AG09309 (cell line): Measurements from ENCODE around the gene TACC2.
"Not testable (repeated sequence)": the region's sequence is repeated elsewhere in the genome, so short reads cannot be mapped to it uniquely, and the experiment has no call there.

Source experiments
- DNase-seq: peaks from one replicate; pipeline ENCODE4 v3.0.0-alpha.2; 2010; ENCODE audit warnings: low read depth
- H3K4me3 ChIP-seq: 2 replicates; pipeline ENCODE4 v1.5.1; 2011; ENCODE audit warnings: mild to moderate bottlenecking, low read depth, low read length, moderate library complexity; ENCODE audit not compliant: control insufficient read depth
- TF ChIP-seq, protein P1 (sequence below): IDR thresholded peaks from 2 replicates; pipeline ENCODE4 v1.5.1; 2011; ENCODE audit warnings: mild to moderate bottlenecking, low read depth, low read length, inconsistent platforms; ENCODE audit not compliant: insufficient read depth, control insufficient read depth; ENCODE audit errors: missing control alignments

TACC2 gene

DNA sequence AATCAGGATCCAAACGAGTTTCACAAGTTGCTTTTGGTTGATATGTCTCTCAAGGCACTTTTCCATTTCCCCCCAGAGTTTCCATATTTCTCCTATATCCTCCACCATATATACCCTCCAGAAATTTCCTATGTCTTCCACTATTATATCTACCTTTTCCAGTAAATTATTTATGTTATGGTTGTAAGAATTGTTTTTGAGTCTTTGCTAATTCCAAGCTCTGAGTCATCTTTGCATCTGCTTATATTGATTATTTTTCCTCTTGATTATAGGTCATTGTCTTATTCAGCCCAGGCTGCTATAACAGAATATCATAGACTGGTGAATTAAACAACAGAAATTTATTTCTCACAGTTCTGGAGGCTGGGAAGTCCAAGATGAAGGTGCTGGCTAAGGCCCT is 12.7 kb downstream of the TACC2 start:
- TF ChIP-seq, protein P1, sequence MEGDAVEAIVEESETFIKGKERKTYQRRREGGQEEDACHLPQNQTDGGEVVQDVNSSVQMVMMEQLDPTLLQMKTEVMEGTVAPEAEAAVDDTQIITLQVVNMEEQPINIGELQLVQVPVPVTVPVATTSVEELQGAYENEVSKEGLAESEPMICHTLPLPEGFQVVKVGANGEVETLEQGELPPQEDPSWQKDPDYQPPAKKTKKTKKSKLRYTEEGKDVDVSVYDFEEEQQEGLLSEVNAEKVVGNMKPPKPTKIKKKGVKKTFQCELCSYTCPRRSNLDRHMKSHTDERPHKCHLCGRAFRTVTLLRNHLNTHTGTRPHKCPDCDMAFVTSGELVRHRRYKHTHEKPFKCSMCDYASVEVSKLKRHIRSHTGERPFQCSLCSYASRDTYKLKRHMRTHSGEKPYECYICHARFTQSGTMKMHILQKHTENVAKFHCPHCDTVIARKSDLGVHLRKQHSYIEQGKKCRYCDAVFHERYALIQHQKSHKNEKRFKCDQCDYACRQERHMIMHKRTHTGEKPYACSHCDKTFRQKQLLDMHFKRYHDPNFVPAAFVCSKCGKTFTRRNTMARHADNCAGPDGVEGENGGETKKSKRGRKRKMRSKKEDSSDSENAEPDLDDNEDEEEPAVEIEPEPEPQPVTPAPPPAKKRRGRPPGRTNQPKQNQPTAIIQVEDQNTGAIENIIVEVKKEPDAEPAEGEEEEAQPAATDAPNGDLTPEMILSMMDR, result no peak
- H3K4me3 ChIP-seq, result no peak overlapping the region
- no peak for DNase-seq

DNA sequence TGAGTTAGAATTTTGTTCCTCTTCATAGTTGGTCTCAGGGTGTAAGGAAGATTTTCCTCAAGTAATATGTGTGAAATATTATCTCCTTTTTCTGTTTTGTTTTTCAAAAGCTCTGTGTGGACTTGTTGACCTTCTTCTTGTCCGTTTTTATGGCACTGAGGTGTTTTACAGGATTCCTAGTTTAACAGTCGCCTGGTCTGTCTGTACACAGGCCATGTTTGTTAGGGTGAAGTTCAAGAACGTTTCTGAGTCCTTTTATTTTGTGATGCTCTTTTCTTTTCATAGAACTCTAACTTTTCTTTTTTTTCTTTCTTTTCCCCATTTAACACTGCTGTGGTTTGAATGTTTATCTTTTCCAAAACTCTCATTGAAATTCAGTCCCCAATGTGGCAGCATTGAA is 18.5 kb downstream of the TACC2 start:
- no peak overlapping the region for H3K4me3 ChIP-seq
- no peak for DNase-seq
- TF ChIP-seq, protein P1, result no peak

DNA sequence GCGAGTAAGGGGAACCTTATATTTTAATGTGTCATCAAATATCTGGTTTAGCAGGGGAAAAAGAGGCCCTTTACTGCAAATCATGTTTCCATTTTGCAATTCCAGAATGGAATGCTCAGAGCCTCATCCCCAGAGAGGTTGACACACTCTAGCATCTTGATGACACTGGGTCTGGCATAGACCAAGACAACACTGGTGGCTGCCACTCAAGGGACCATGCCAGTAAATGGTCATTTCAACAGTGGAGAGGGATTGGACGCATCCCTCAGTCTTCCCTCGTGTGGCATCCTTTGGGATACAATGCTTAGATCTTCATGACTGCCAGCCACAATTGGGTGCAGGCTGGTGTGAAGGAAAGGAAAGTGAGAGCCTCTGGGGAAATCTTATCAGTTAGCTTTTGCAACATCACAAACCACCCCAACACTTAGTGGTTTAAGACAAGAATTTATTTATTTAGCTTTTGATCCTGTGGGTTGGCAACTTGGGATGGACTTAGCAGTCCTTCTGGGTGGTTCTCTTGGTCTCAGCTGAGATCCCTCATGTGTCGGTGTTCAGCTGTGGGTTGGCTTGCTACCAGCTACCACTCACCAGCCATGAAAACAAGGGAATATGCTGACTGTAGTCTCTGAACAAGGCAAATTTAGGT is 21.6 kb downstream of the TACC2 start:
- peak; percentile 41 for DNase-seq
- no peak overlapping the region for H3K4me3 ChIP-seq
- TF ChIP-seq, protein P1, result no peak

DNA sequence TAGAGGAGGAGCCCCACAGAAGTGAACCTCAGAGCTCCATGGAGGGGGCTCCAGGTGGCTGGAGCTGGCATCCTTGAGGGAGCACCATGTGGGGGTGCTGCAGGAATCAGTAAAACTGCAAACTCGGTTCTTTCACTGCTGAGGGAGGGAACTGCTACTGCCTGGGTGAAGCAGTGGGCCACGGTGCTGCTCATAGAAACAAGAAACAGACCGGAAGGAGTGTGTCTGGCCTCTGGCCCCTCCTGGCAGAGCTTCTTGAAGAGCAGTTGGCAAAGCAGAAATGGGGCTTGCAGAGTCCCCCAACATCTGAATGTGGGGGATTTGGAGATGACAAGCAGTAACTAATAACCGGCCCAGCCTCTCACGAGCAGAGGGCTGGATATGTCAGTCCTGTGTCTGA is 23.8 kb downstream of the TACC2 start:
- H3K4me3 ChIP-seq, result no peak overlapping the region
- TF ChIP-seq, protein P1, result no peak
- no peak for DNase-seq

DNA sequence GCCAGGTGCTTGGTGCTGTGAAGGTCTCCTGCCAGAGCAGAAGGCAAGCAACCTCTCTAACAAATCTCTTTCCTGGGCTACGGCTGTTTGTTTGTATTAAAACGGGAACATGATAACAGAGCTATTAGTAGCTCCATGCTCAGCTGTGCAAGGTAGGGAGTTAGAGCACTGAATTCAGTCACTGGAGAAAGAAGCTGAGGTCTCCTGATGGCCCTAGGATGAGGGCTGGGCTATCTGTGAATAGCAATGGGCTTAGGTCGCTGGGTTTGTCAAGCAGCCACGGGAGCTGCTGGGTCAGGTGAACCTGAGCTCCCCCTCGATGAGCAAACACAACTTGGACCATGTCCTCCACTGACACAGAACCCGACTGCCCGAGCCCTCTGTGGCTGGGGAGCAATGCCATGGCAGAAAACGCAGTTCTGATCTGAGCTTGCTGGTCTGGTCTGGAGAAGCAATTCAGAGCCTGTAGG is 24.4 kb downstream of the TACC2 start:
- no peak overlapping the region for H3K4me3 ChIP-seq
- TF ChIP-seq, protein P1, result no peak

DNA sequence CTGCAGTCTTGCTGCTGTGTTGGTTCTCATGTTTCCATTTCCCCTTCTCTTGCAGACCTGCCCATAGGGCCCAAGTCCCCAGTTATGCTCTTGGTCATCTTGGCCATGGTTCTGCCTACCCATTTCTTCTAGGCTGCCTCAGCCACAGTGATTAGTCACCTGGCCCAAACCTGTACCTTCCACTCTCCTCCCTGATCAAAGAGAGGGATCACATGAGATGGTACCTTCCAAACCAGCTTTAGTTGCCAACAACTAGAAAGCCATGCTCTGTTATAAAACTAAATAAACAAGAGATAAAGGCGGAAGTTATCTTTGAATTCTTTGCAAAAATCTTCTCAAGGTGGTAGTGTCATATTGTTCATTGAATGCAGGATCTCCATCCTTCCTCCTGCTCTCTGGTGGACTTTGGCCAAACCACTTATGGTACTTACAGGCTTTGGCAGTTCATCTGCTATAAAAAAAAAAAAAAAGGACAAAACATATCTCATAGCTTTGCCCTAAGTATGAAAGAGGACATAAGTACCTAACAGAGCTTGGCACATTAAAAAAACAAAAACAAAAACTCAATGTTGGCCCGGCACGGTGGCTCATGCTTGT is 25.8 kb downstream of the TACC2 start:
- H3K4me3 ChIP-seq, result no peak overlapping the region
- no peak for DNase-seq
- TF ChIP-seq, protein P1, result no peak

More for the DNA sequence above, 24.4 kb downstream of the TACC2 start:
- no peak for DNase-seq

DNA sequence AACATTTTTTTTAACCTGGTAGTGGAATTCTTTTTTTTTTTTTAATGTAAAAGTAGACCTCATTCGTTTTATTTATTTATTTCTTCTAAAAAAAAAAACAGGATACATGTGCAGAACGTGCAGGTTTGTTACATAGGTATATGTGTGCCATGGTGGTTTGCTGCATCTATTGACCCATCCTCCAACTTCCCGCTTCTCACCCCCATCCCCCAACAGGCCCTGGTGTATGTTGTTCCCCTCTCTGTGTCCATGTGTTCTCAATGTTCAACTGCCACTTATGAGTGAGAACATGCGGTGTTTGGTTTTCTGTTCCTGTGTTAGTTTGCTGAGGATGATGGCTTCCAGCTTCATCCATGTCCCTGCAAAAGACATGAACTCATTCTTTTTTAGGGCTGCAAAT is 29.0 kb downstream of the TACC2 start:
- not testable (repeated sequence) for DNase-seq, H3K4me3 ChIP-seq
